HG03558 (cell line): ENCODE results near the gene RASSF10.

ENCODE experiments used
- ATAC-seq: cut with Tn5 transposase; IDR thresholded peaks from one replicate; pipeline ENCODE4 v1.9.1; 2021; ENCODE audit warnings: moderate number of reproducible peaks; ENCODE audit not compliant: unreplicated experiment; ENCODE audit errors: extremely low read depth

RASSF10 gene

DNA sequence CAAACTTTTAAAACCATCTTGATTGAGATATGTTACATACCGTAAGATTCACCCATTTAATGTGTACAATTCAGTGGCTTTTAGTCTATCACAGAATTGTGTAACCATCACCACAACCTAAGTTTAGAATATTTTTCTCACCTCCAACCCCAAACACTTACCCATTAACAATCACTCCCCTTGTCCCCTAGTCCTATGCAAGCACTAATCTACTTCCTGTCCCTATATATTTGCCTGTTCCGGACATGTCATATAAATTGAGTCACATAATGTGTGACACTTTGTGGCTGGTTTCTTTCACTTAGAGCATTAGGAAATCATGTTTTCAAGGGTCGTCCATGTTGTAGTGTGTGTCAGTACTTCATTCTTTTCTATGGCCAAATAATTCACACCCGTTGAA is 38.8 kb downstream of the RASSF10 start:
- no peak for ATAC-seq

- ATAC-seq, result no peak
Observed at GRCh38 chr11:13051257-13051656, 42.1 kb downstream of the RASSF10 start.

DNA sequence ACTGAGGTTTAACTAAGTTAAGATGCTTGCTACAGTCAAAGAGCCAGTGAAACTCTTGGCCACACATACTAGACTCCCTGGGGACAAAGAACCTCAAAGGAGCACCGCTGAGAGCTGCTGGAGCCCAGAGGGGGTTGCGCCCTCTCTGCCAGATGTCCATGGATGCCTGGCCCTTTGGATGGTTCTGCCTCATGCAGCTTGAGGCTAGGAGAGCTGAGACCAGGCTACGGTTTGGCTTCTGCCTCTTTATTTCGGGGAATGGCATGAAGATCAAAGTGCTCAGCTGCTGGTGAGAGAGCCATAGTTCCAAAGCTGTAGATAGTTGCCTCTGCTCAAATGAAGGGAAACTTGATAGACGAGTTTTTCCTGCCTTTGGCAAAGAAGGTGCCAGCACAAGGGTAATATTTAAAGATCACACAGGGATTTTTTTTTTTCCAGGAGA is 43.0 kb downstream of the RASSF10 start:
- no peak for ATAC-seq

GRCh38 chr11:13053255-13053917 is 44.3 kb downstream of the RASSF10 start:
- ATAC-seq, result no peak

DNA sequence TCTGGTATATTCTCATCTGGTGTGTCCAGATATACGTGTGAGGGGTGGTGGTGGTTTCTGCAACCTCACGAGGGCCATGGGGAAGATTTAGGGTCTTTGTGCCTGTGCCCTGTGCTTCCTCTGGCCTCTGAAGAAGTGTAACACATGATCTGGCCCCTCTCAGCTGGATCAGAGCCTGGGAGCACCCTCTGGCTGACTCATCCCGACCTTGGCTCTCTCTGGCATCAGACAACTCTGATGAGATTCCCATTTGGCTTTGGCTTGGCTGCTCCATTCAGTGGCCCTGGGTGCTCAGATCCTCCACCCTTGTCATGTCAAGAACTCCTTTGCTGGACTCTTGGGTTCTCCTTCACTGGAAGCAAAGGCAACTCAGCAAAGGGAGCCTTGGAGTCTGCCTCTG is 45.2 kb downstream of the RASSF10 start:
- ATAC-seq, result no peak

DNA sequence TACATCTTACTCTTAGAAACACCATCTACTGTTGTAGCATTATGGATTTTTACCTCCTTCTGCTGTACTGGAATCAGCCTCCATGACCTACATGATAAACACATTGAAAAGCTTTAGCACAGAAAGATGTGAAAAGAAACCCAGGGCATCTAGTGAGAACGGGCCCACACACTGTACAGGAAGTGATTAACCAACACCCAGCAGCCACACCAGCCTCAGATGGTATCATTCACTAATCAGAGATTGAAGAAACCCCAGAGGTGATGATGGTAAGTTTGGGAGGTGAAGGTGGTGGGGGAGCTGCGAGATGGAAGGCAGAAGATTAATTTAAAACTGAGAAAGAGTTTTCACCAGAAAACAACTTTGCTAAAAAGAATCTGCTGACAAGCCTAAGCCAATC is 46.1 kb downstream of the RASSF10 start:
- ATAC-seq, result no peak

DNA sequence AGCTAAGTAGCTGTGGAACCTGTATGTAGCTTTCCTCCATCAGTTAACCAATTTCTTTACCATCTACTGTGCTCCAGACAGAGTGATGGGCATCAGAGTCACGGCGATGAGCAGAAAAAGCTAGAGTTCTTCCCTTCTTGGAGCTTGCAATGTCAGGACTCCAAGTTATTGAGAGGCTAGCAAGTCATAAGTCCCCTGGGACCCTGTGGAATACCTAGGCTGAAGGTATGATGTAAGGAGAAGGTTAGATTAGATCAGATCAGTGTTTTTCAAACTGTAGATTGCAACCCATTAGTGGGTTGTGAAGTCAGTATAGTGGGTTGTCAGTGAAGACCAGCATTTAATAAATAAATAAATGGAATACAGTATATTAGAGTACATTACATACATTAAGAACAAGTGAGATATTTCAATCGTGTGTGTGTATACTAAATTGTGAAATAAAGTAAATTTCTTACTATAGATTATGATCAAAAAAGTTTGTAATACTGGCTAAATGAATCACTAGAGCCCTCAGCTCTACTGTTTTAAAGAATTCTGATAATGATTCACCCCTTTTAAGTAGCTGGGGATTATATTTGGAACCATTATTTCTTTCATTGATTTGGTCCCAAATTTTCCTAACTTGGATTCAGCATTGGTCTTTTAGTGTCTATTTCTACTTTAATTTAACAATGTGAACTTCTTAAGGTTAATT is 52.3 kb downstream of the RASSF10 start:
- no peak for ATAC-seq
